GM20431 (cell line): ENCODE results near the gene TK1.
"Not testable (repeated sequence)": the region's sequence is repeated elsewhere in the genome, so short reads cannot be mapped to it uniquely, and the experiment has no call there.

Experiments used
- in situ Hi-C: fragments of 300-500 bp; cut with MseI, MboI; formaldehyde crosslinking; loops from one replicate; pipeline ENCODE4 v1.15.0; 2020; ENCODE audit warnings: low sequenced_read_pairs; ENCODE audit not compliant: unreplicated experiment

The TK1 gene

GRCh38 chr17:78186692-78187595, at the start of gene TK1, which contains the start of gene AFMID:
TSS of gene TK1 (minus strand) at chr17:78187052. CDS start at chr17:78186994, 58 bp downstream.
TSS of gene AFMID (plus strand) at chr17:78187362. CDS start at chr17:78187371, 9 bp downstream.
- in situ Hi-C loops = no loop called here

DNA sequence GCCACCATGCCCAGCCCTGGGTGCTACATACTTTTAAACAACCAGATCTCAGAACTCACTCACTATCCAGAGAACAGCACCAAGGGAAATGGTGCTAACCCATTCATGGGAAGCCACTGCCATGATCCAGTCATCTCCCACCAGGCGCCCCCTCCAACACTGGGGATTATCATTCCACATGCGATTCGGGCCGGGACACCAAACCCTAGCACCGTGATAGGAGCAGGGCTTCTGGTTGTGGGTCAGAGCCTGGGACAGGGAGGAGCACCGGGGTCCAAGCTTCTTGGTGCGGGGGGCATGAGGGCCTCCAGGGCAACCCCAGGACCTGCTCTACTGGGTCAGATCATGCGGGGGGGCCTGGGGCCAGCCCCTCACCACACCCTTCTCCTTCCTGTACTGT, 49.0 kb upstream of the TK1 start:
- in situ Hi-C loops = no loop called here

- in situ Hi-C loops = not testable (repeated sequence)
Measured at GRCh38 chr17:78235022-78235421, 48.2 kb upstream of the TK1 start.

- in situ Hi-C loops = no loop called here
Measured at GRCh38 chr17:78234261-78234865, 47.5 kb upstream of the TK1 start.

DNA sequence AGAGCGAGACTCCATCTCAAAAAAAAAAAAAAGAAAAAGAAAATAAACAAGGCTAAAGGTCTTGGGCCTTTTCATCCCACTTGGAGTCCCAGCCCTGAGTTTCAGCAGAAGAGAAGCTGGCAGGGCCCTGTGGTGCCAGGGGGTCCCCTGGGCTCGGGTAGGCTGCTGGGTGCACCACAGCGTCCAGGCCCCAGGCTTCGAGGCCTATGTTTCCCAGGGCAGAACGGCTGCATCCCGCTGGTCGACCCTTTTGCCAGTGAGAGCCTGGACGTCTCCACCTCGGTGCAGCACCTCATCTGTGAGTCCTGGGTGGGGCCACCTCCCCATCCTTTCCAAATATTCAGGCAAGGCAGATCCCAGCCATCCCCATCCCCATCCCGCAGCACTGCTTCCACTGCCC, 46.8 kb upstream of the TK1 start:
- in situ Hi-C loops = no loop called here

- in situ Hi-C loops = no loop called here
Measured at GRCh38 chr17:78232859-78233173, 46.0 kb upstream of the TK1 start.

DNA sequence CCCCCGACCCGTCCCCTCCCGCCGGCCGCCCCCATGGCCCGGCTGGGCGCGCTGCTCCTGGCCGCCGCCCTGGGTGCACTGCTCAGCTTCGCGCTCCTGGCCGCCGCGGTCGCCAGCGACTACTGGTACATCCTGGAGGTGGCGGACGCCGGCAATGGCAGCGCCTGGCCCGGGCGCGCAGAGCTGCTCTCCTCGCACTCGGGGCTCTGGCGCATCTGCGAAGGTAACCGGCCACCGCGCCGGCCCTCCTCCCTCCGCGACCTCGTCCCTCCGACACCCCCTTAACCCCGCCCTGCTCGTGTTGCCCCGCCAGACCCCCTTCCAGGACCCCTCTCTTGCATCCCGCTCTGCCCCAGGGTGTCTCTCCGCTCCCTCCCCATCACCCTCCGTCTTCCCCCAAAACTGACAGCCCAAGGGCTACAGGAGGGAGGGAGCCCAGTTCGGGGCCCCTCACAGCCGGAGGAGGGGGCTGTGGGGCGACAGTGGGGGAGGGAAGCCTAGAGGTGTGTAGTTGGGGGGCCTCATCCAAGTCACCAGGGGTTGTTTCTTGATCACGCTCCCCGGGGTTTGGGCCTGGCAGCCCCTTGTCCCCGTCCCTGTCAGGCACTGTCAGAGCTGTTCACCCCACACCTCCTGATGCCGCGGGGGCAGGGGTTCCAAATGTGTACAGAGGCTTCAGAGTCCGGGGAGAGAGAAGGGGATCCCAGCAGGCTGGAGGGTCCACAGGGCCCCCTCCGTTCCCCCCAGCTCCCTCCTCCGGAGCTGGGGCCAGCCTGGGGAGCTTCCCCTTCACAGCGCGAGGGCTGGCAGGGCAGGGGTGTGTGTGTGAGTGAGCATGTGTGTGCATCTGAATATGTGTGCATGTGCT, 45.4 kb upstream of the TK1 start:
- in situ Hi-C loops = no loop called here

DNA sequence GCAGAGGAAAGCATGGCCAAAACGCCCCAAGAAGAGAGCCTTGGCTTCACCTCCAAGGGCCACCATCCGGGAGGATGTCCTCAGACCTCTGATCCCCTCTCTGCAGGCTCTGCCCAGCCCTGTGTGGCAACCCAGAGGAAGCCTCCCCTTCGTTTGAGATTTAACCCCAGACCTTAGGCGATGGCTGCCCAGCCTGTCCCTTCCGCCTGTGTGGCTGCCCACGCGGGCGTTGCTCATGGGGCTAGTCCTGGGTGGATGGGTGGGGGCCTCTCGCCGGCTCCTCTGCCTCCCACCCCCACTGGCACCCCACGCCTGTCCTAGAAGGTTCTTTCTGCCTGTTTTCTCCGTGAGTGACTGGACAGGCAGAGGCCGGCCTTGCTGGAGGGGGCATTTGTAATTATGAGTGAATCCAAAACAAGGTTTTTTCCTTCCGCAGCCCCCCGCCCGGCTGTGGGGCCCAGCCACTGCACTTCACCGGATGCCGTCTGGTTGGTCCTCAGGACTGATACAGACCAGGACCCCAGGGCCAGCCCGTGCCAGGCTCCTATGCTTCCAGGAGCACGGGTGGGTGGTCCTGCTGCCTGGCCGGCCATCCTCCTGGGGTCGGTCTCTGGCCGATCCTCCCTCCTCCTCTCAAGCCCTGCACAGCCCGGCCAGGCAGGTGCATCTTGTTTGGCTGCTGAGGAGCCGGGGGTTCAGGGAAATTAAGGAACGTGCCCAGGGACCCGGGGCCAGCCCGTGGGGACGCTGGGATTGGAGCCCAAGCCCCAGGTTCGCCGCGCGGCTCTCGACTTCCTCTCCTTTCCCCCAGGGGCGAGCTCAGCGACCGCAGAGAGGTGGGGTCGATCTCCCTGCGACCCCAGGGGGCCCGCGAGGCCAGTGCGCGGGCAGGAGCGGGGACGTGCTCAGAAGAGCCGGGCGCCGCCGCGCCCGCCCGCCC, 44.4 kb upstream of the TK1 start, which contains the start of gene TMEM235:
TSS of gene TMEM235 (plus strand) at position 636 of the 940 bp plus-strand sequence. CDS start 393 bp downstream, outside the sequence.
- in situ Hi-C loops = no loop called here

DNA sequence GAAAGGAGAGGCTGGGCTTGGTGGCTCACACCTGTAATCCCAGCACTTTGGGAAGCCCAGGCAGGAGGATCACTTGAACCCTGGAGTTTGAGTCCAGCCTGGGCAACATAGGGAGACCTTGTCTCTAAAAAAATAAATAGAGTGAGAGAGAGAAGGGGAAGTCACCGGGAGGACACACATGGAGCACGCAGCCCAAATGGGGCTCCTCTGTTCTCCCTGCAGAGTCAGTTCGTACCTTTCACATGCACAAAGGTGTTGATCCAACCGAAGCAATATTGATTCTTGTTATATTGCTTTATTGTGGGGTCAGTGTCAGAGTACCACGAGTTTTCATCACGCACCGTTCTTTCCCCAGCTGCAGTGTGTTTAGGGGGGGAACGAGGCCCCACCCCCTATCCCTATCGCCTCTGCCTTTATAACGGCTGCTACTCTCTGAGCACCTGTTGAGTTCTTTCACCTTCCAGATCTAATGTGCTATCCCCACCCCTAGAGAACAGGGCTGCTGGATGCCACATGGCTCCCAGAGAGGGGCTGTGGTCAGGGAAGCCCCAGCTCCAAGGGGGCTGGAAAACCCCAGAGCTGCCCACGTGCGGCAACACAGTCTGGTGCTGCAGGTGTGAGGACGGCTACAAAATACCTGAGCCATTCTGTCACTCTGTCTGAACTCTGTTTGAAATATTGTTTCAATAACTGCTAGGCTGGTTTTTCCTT, 43.6 kb upstream of the TK1 start:
- in situ Hi-C loops = no loop called here

- in situ Hi-C loops = no loop called here
Measured at GRCh38 chr17:78228176-78228575, 41.3 kb upstream of the TK1 start.

DNA sequence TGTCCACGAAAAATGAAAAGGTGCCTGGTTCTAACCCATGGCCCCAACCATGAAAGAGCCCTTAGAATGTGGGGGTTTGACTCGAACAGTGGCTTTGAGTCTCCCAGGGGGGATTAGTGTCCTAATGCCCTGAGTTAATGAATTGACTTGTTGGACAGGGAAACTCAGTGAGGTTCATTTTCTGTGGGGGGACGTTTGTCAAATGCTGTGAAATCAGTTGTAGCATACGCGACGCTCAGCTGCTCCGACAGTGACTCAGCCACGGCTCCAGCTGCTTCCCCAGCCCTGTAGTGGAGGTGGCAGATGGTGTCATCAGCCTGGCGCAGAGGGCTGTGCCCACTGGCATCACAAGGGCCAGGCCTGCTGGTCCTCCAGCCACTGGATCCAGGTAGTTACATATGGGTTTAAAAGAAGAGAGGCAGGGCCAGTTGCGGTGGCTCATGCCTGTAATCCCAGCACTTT, 40.6 kb upstream of the TK1 start:
- in situ Hi-C loops = no loop called here

DNA sequence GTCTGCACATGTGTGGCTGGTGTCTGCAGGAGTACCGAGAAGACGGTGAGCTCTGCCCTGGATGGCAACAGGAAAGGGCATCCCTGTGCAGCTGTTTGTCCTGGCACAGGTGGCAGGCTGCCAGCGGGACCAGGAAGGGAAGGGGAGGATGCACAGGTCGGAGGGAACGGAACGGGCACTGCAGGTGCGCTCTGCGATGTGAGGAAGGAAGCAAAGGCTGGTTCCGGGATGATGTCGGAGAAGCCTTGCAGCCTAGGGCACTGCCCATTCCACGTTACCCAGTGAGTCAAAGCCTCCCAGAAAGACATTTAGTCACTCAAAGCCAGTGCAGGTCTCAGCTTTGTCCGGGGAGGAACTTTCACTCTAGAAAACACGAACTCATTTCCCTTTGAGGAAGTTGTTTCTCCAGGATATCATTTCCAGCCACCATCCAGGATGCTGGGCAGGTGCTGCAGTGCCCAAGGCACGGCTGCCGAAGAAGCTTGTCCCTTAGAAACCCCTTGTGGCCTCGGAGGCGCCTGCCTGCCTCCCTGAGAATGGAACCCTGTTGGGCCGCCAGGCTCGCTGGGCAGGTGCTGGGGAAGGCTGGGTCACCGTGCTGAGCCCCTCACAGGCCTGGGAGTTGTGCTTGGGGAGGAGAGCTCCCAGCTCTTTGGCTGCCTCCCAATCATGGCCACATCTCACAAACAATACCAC, 40.1 kb upstream of the TK1 start:
- in situ Hi-C loops = no loop called here

- in situ Hi-C loops = no loop called here
Measured at GRCh38 chr17:78226055-78226758, 39.4 kb upstream of the TK1 start.

DNA sequence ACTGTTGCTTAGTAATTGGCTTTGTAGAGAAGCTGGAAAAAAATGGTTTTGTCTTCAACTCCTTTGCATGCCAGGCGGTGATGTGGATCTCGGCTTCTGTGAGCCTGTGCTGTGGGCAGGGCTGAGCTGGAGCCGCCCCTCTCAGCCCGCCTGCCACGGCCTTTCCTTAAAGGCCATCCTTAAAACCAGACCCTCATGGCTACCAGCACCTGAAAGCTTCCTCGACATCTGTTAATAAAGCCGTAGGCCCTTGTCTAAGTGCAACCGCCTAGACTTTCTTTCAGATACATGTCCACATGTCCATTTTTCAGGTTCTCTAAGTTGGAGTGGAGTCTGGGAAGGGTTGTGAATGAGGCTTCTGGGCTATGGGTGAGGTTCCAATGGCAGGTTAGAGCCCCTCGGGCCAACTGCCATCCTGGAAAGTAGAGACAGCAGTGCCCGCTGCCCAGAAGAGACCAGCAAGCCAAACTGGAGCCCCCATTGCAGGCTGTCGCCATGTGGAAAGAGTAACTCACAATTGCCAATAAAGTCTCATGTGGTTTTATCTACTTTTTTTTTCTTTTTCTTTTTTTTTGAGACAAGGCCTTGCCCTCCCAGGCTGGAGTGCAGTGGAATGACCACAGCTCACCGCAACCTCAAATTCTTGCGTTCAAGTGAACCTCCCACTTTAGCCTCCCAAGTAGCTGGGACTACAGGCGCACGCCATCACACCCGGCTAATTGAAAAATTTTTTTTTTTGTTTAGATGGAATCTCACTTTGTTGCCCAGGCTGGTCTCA, 38.4 kb upstream of the TK1 start:
- in situ Hi-C loops = no loop called here

DNA sequence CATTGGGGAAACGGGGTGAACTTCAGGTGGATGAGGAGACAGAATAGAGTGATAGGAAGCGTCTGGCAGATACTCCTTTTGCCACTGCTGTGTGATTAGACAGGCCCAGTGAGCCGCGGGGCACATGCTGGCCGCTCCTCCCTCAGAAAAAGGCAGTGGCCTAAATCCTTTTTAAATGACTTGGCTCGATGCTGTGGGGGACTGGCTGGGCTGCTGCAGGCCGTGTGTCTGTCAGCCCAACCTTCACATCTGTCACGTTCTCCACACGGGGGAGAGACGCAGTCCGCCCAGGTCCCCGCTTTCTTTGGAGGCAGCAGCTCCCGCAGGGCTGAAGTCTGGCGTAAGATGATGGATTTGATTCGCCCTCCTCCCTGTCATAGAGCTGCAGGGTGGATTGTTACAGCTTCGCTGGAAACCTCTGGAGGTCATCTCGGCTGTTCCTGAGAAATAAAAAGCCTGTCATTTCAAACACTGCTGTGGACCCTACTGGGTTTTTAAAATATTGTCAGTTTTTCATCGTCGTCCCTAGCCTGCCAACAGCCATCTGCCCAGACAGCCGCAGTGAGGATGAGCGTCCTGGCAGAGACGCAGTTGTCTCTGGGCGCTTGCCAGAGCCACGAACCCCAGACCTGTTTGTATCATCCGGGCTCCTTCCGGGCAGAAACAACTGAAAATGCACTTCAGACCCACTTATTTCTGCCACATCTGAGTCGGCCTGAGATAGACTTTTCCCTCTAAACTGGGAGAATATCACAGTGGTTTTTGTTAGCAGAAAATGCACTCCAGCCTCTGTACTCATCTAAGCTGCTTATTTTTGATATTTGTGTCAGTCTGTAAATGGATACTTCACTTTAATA, 37.6 kb upstream of the TK1 start:
- in situ Hi-C loops = no loop called here

- in situ Hi-C loops = no loop called here
Measured at GRCh38 chr17:78223765-78224164, 36.9 kb upstream of the TK1 start.
